Globus pallidus (tissue), 1 donor: ENCODE results near the gene NLRC3.
"Not testable (repeated sequence)": the region's sequence is repeated elsewhere in the genome, so short reads cannot be mapped to it uniquely, and the experiment has no call there.

ENCODE experiments used
- DNase-seq: peaks from one replicate; pipeline ENCODE4 v3.0.0-alpha.2; 2015; ENCODE audit warnings: low spot score

NLRC3 gene

GRCh38 chr16:3513892-3514583 lies 63.2 kb downstream of the NLRC3 start:
- DNase-seq: no peak

GRCh38 chr16:3511286-3512180 lies 65.7 kb downstream of the NLRC3 start:
- no peak for DNase-seq

GRCh38 chr16:3510416-3510815 lies 66.8 kb downstream of the NLRC3 start:
- no peak for DNase-seq

GRCh38 chr16:3509470-3509928 lies 67.7 kb downstream of the NLRC3 start:
- no peak for DNase-seq

GRCh38 chr16:3508736-3509135 lies 68.5 kb downstream of the NLRC3 start:
- DNase-seq: no peak

- no peak for DNase-seq
Measured at GRCh38 chr16:3503523-3503922, 73.7 kb downstream of the NLRC3 start.

GRCh38 chr16:3501783-3502400 lies 75.3 kb downstream of the NLRC3 start:
- no peak for DNase-seq

GRCh38 chr16:3501412-3501761 lies 75.8 kb downstream of the NLRC3 start:
- not testable (repeated sequence) for DNase-seq

- DNase-seq: no peak
Measured at GRCh38 chr16:3498988-3499387, 78.2 kb downstream of the NLRC3 start.

GRCh38 chr16:3497771-3498170 lies 79.4 kb downstream of the NLRC3 start:
- DNase-seq: no peak

GRCh38 chr16:3496386-3496785 lies 80.8 kb downstream of the NLRC3 start:
- no peak for DNase-seq

- DNase-seq: no peak
Measured at GRCh38 chr16:3495176-3495575, 82.0 kb downstream of the NLRC3 start, which contains the start of gene C16orf90. Gene C16orf90, minus strand, starts transcription at chr16:3495489. Its CDS starts 68 bp downstream, at chr16:3495421.

GRCh38 chr16:3494386-3494973 lies 82.7 kb downstream of the NLRC3 start:
- no peak for DNase-seq

GRCh38 chr16:3492356-3492755 lies 84.8 kb downstream of the NLRC3 start:
- no peak for DNase-seq

GRCh38 chr16:3490911-3491629 lies 86.1 kb downstream of the NLRC3 start:
- no peak for DNase-seq
